Measurements from ENCODE around the gene WBP2.

The WBP2 gene

DNA sequence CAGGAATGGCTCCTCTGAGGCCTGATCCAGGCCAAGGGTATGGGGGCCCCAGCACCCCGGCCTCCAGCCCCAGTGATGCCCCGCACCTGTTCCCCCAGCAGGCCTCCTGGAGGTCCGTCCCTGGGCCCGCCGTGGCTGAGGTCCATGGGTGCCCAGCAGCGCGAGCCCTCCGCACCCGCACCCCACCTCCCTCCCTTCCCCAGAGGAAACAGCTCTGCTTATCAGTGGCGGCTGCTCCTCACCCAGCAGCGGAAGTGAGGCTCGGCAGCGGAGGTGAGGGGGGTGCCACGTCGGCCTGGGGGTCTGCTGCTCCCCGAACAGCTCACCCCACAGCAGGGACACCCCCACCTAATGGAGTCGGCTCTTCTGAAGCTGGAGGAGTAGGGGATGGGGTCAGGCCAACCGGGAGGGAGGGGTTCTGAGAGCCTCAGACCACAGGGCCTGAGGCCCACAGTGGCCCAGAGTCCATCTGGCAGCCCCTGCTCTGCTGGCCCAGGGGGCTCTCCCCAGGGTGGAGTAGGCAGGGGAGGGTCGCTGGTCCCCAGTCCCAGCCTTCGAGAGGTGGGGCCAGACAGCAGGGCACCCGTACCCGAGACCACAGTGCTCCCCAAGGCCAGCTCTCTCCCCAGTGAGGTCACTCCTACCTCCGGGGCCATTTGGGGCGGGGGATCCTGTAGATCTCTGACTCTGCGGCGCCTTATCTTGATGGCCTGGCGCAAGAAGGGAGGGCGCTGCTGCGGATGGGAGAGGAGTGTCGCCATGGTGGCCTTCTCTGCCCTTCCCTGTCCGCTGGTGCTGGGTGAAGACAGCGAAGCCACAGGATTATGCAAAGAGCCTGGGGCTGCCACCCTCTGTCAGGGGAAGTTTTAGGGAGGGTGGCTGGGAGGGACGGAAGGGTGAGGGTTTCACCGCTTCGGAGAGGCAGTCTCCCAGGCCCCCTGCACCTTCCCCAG lies 11.3 kb downstream of the WBP2 start, which contains the start of gene UNC13D:
UNC13D (minus strand) TSS at position 828 of the 953 bp plus-strand sequence; CDS start at position 761, 67 bp downstream.
- no peak for DNase-seq

DNA sequence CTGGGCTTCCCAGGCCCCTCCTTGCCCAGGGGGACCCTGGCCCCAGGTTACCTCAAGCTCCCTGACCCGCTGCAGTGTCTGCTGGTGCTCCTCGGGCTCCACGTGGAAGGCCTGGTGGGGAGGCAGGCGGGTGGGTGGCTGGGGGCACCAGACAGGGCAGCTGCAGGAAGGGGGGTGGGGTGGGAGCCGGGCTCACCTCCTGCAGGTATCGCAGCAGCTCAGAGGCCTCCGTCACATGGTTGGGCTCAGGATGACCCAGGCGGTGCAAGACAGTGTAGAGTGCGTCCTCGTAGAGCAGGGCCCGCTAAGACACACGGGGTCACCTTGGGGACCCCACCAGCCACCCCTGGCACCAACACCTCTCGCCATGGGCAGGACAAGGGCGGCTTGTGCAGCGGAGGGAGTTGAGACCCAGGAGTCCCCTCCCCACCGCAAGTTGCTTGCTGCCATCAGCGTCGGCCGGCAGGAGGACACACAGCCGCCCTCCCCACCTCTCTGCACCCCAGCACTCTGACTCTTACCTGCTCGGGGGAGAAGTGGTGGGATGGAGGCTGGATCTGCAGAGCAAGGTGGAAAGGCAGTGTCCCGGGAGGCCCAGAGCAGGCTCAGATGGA lies 12.1 kb downstream of the WBP2 start:
- DNase-seq = no peak

DNA sequence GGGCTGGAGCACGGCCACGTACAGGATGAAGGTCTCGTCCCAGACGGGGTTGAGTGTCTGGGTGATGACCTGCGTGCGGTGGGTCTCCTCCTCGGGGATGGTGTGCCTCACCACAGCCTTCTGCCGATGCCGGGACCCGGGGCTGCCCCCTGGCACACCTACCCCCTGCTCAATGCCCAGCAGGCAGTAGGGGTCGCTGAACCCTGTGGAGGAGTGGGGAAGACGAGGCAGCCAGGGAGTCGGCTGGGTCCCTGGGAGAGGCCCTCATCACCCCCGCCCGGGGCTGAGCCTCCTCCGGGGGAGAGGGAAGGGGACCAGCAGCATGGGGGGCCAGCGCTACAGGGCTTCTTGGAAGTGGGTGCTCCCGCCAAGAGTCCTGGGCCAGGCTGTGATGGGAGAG lies 12.7 kb downstream of the WBP2 start:
- no peak for DNase-seq

DNA sequence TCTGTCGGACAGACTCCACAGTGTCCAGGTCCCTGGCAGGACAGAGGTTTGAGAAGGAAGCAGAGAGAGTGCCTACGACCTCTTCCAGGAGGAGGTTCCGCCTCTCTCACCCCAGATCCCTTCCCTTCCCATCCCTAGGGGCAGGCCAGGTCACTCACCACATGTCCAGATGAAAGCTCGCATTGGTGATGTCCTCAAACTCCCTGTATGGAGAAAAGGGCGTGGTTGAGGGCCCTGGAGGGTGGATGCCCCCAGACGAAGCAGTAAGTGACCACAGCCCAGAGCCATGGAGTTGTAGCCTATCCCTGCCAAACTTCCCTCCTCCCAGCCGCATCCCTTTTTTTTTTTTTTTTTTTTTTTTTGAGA lies 14.4 kb downstream of the WBP2 start:
- DNase-seq = no peak

DNA sequence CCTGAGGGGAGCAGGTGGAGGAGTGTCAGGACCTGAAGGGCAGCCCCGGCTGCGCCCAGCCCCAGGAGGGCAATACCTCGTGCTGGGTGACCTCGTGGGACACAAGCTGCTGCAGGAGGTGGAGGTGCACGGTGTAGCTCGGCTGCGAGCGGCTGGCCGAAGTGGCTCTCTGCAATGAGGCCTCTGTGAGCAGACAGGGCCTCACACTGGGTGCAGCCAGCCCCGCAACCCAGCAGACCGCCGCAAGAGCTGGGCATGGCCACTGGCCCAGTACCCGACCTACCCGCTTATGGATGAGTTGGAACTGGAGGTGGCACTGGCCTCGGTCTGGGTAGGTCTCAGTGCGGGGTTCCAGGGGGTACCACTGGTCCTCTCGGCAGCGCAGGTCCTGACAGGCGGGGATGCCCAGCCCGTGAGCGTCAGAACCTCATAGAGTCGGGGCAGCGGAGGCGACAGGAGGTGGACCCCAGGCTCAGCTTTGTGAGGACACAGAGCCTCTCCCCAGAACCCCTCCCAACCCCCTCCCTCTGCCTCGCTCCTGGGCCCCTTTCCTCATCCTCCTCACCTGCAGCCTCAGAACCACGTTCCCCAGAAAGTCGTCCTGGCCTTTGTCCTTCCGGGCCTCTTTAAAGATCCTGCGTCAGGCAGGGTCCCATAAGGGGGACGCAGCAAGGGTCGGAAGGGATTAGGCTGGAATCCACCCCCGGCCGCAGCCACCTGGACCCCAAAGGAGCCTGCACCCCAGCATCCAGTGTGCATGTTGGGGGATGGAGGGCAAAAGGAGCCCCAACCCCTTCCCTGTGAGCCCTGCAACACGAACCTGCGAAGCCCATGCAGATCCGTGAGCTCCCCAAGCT lies 15.0 kb downstream of the WBP2 start:
- DNase-seq = no peak

DNA sequence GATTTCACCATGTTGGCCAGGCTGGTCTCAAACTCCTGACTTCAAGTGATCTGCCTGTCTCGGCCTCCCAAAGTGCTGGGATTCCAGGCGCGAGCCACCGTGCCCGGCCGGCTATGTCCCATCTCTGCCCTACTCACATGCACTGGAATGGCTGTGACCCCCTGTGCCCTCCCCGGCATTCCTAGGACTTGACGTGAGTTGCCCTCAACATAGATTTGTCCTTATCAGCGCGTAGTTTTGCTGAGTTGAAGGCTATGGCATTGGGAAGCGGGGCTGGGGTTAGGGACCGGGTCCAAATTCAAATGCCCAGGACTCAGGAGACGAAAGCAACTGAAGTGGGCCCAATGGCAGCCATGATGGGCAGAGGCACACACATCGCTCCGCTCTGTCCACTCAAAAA lies 16.7 kb downstream of the WBP2 start:
- no peak for DNase-seq

GRCh38 chr17:75837899-75838298 lies 17.2 kb downstream of the WBP2 start:
- no peak for DNase-seq

- no peak for DNase-seq
Measured at GRCh38 chr17:75836605-75837004, 18.5 kb downstream of the WBP2 start.

DNA sequence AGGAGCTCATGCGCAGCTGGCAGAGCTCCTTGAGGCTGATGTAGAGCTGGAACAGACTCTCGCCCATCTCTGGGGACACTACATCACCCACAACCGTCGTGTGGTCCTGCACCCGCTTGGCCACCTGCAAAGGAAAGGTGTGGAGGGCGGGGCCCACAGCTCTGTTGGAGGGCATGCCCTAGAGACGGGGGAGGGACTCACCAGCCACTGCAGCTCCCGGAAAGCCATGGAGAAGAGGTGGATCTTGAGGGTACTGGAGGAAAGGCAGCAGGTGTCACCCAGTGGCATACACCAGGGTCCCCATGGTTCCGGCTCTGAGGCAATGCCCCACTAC lies 19.5 kb downstream of the WBP2 start:
- no peak for DNase-seq

GRCh38 chr17:75834928-75835653 lies 20.0 kb downstream of the WBP2 start:
- DNase-seq = peak; percentile 22

DNA sequence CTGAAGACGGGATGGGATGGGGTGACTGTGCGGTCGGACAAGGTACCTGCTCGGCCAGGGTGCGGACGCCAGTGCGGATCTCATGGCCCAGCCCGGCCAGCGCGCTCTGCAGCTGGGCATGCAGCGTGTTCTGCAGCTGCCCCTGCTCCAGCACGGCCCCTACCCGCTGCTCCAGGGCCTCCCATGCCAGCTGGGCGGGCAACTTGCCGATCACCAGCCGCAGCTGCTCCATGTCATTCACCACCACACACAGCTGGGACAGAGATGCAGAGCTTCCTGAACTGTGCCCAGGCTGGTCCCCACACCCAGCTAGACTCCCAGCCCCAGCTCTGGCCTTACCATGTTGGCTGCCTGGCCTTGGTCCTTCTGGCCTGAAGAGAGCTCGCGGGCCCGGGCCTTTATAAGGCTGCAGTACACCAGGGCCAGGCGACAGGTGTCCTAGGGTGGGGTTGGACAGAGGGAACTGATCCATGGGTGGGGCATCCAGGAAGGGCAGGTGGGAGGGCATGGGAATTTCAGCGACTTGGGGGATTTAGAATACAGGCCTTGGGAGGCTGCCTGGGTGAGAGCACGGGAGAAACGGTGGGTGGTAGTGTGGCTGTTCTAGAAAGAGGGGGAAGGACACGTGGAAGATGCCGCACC lies 20.7 kb downstream of the WBP2 start:
- no peak for DNase-seq

GRCh38 chr17:75832652-75833400 lies 22.3 kb downstream of the WBP2 start:
- peak; percentile 6 for DNase-seq

- no peak for DNase-seq
Measured at GRCh38 chr17:75832164-75832651, 22.9 kb downstream of the WBP2 start.

DNA sequence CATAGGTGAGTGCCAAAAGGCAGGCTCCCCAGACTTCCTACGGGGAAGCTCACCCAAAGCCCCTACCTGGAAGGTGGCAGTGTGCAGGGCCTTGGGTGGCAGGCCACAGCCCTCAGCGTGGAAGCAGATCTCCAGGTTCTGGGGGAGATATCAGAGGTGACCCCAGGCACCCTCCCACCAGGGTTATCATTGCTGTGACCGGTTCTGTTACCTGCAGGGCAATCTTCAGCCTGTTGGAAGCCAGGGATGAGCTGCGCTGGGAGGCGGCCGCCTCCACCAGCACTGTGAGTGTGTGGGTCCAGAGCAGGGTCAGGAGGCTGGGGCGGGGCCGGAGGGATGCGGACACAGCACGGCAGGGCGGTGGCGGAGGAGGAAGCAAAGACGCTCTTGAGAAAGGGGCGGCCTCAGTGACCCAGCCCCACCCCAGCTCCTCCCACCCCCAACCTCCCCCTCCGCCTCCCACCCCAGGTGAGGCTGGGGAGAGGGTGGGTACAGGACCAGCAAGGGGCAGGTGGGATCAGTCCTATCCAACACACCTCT lies 24.0 kb downstream of the WBP2 start:
- DNase-seq = no peak

DNA sequence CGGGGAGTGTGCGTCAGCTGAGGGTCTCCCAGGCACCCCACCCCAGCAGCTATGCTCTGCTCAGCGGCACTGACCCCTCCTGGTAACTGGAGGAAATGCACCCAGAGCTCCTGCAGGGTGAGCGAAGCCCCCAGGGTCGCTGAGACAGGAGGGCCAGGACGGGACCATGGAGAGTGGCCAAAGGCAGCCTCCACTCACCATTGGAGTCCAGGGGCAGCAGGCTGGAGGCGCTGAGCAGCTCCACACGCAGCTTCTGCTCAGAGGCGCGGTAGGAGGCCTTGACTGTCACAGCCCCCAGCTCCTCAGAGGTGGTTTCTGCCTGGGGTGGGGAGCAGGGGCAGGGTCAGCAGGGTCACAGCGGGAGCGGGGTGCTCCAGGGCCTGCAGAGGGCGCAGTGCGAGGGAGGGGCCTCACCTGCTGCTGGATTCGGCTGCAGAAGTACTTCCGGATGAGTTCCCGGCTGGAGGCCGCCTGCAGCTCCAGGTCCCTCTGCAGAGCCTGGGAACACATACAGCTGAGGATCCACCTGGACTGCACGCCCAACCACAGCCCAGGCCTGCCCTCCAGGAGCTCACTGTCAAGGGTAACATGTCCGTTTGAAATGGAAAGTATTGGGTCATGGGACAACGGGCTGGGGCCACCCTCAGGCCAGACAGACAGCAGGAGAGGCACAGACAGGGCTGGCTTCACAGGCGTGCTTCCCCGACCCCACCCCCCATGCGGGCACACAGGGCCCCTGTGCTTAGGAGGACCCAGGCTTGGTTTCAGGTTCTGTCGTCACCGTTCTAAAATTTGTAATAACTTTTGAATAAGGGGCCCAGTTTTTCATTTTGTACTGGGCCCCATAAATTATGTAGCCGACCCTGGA lies 24.7 kb downstream of the WBP2 start:
- DNase-seq = no peak

GRCh38 chr17:75829747-75830146 lies 25.4 kb downstream of the WBP2 start:
- DNase-seq = no peak

DNA sequence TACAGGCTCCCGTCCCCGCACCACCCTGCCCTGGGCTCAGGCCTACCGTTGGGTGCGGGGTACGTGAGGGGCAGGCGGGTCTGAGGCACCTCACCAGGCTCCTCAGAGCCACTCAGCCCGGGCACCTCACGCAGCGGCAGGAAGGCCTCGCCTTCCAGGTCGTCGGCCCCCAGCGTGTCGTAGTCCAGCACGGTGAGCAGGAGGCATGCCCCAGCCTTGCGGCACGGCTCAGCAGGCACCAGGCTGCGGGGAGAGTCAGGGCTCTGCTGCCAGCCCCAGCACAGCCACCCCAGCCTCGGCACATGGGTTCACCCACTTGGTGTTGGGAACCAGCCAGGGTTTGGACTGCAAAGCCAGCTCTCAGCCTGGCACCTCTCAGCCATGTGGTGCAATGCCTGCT lies 26.4 kb downstream of the WBP2 start:
- DNase-seq = no peak

DNA sequence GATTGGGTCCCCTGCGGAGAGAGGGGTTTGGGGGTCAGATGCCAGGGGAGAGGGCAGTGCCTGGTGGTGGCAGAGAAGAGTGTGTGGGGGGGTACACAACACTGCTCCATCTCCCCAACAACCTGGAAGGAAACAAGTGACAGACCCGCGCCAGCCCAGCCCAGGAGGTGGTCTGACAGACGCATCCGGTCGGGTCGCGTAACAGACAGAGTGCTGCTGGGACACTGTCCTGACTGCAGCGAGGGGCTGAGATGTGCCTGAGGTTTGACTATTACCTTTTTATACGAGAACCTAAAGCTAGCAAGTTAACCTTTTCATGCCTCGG lies 27.1 kb downstream of the WBP2 start:
- no peak for DNase-seq

GRCh38 chr17:75827308-75828075 lies 27.6 kb downstream of the WBP2 start:
- peak; percentile 44 for DNase-seq
